Stimulated activated CD4-positive, alpha-beta T cell treated with anti-CD3 and anti-CD28 coated beads, Interleukin-4, amount 100 ng/mL, for 4 hours (primary cell): ENCODE data around the gene TOM1L1.

Source experiments
- DNase-seq, 2 experiments: peaks; one replicate each; pipeline ENCODE4 v3.0.0-alpha.2; 2020

TOM1L1 gene

DNA sequence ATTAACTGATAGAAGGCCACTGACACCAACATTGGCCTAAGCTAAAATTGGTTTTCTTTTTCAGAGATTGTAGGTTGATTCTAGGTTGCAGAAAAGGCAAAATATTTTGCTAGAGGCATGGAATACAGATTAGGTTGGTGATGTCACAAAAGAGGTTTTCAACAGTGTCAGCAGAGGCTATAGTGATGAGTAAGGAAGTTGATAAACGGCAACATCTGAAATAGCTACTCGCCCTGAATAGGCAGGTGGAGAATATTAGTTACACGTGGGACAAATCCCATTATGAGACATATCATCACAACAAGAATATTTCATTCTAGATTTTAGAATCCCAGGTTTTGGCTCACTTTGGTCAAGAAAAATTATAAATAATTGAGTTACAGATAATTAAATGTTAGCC, 1.5 kb upstream of the TOM1L1 start:
- no peak for DNase-seq

DNA sequence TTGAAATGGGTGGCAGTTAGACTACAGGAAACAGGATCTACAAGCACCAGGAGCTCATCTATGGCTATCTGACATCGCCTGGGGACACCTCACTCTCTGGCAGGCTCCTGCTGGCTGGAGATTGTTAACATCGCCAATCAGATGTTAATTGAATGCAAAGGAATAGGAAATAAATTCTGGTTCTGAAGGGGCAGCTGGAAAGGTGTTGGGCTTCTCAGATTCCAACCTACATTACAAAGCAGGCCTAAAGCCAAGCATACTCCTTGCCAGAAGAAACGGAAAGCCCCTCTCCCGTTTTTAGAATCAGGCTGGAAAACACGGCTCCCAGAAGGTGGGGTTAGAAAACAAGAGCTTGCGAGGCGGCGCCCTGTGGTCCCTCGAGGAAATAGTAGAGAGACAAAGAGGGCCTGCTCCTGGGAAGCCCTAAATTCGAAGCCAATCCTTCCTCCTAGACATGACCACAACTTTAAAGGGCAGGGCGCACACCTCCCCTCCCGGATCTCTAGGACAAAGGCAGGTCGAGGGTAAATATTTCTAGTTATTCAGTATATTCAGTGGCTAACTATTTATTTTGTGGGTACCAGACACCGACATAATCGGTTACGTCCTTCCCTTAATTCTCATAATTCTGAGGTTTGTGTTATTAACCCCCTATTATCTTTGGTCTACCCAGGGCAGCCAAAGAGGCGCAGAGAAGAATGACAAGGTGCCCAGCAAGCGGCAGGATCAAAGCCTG, 763 bp upstream of the TOM1L1 start:
- DNase-seq, result no peak

DNA sequence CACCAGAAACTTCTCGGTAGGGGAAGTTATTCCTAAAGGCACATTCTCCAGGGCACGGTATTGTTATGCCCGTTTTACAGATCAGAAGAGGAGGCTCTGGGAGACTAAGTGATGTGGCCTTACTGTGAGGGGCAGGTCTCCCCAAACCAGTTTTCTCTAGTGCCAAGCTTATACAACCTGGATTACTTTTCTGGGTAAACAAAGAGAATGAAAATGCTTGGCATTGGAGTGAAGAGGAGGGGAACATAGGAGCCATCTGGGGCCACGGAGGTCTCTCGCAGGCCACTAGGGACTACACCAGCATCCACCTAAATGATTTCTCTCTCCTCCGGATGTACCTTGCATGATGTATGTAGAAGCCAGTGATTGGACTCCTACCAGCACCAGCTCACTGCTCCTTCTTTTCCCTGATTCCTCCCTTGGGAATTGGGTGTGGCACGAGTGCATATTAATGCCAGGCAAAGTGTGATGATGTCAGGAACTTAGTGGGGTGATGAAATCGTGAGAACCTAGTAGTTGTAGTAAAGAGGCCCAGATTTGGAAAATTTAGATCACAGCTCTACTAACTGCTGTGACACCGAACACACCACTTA, 674 bp downstream of the TOM1L1 start:
- DNase-seq, result no peak

DNA sequence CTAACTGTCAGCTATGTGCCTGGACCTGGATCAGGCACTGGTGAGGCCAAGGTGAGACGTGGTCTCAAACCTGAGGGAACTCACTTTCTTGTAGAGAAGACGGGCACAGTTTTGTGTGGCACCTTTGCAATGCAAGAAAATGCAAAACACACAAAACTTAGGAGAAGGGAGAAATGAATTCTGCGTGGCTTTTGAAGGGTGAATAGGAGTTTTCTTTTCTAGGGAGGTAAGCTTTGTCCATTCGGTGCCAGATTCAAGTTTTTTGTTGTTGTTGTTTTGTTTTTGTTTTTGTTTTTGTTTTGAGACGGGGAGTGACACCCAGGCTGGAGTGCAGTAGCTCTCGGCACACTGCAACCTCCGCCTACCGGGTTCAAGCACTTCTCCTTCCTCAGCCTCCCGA, 1.4 kb downstream of the TOM1L1 start:
- no peak for DNase-seq

DNA sequence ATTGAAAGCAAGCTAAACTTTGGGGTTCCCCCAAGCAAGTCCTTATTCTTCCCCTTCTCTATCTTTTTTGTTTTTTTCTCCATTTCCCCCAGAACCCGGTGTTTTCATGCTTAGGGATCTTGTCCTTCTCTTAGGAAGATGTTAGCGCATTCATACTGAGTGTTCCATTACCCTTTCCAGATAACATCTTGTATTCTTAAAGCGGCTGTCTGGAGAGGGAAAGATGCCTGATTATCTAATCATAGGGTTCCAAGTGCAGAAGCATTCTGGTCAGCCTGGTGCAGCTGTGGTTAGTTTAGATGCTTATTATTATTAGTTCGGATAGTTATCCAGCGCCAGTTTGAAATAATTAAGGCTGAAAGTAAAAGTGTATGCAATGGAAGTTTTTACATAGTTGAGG, 2.0 kb downstream of the TOM1L1 start:
- no peak for DNase-seq

DNA sequence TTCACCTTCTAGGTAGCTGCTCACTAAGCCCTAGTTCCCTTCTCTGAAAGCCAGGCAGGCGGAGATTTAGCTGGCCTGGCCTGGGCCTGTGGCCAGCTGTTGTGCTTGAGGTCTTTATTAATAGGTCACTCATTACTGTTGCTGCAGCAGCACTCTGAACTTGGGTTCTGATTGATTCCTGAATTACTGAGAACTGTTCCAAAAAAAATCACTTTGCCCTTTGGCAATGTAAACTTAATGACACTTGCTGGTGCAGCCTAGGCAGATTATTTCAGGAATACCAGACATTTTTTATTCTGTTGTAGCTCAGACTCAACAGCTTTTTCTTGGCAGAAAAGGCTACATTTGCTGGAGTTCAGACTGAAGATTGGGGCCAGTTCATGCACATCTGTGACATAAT, 2.7 kb downstream of the TOM1L1 start:
- DNase-seq, result no peak

DNA sequence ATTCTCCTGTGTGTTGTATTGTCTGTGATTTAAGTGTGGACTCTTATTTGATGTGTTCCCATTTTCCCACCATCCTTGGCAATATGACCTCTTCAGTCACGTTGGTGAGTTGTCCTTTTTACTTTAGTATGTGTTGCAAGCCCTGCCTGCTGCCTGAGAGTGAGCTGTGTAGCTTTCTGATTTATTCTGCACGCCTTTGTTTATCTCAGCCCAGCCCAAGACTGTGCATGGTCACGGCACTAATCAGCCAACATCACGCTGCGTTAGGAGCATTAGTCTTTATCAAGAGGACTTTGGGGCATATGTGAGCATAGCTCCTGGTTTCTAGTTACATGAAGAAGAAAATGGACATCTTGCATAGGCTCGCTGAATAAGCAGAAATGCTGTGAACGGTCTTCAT, 6.0 kb downstream of the TOM1L1 start:
- no peak for DNase-seq

DNA sequence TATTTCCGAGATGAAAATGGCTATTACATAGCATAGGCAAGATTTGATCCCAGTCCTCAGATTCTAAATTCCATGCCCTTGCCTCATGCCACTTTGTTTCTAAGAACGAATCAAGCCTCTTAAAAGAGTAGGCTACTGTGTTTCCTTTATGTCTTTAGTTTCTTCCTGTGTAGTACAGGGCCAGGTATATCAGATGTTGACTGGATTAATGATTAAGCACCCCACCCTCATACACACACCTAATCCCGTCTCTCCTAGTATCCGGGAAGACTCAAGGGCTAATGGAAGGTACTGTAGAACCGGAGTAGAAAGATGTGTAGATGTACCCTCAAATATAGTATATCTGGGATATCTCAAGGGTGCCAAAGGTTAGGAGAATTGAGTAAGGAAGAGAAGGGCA, 6.7 kb downstream of the TOM1L1 start:
- DNase-seq, result no peak

DNA sequence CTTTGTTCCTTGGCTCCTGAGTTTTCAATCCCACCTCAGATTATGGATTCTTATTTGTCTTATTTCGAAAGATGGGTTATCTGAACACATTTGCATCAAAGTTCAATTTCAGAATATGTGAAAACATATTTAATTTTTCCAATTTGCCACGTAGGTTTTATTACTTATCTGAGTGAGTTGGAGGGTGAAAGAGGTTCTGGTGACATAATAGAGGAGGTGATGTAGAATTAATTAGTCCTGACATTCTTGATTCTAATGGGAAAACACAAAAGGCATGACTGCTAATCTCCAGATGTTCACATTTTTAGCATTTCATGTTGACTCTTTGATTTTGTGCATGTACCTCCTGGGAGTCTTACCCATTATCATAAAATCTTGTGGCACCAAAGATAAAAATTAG, 9.1 kb downstream of the TOM1L1 start:
- DNase-seq, result no peak

DNA sequence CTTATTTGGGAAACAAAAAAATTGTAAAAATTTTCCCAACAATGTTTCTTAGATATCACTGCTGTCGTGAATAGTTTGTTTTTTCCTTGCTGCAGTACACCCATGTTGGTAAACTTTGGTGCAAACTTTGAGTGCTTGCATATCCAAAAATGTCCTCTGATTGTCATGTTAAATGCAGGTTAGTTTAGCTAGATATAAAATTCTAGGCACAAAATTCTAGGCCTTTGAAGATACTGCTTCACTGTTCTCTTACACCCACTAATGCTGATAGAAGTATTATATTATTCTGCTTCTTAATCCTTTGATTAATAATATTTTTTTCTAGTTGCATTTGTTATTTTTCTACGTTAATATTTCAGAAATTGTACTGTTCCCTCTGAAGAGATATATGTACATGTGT, 16.1 kb downstream of the TOM1L1 start:
- DNase-seq, result no peak

DNA sequence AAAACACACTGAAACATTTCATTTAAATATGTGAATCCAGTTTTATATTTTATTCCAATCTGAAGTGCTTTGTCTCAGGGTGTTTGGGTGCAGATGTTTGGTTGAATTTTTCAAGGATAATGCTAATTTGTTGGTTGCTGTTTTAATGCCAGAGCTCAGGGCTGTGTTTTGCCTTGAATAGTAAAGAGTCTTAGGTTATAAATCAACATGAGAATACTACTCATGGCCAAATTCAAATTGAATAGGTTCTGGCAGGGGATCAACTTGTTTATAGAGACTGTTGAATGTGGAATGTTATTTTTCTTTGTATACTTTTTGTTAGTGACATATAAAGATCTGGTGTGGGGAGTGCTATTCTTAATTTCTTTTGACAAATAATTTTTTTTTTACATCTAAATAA, 18.8 kb downstream of the TOM1L1 start:
- no peak for DNase-seq

DNA sequence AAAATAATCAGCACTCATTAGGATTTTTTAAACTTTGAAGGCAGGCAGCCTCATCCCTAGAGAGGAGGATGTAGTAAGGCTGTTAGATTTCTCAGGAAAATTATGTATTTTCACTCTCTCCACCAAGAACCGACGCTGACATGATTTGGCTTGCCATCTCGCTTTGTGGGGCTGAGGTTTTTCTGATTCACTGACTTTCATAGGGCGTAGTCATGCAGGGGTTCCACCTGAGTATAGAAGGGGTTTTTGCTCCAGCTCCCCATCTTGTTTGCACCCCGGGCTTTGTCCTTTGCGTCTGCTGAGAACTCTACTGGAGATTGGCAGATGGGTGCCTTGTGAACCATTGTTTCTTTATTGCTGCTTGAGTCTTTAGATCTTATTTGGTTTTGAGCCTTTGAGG, 20.2 kb downstream of the TOM1L1 start:
- no peak for DNase-seq

DNA sequence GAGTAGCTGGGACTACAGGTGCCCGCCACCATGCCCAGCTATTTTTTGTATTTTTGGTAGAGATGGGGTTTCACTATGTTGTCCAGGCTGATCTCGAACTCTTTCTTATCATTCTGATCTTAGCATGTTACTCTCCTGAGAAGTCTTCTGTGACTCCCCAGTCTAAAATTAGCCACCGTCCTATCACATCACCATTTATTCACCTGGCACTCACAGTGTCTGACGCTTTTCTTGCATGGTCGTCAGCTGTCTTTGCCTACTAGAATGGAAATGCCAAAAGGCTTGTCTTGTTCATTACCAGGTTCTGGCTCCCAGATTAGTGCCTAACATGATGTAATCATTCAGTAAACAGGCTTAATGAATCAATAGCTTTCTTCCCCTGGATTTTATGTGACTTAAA, 23.8 kb downstream of the TOM1L1 start:
- DNase-seq, result no peak

DNA sequence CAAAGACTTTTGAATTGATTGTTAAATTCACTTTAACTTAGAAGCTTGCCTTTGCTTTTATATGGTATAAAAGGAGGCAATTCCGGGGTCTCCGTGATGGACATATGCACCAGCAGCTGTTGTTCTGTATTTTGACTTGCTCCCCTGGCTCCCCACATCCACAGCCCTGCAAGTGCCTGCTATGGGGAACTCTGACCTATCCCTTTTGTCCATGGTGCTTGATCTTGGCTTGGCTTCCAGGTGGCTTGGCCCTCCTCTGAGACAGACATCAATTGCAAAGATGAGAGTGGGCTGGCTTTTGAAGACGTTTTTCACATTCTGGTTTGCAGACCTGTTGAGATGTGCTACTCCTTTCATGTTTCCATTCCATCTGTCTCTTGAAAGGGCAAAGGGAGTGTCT, 26.9 kb downstream of the TOM1L1 start:
- no peak for DNase-seq

DNA sequence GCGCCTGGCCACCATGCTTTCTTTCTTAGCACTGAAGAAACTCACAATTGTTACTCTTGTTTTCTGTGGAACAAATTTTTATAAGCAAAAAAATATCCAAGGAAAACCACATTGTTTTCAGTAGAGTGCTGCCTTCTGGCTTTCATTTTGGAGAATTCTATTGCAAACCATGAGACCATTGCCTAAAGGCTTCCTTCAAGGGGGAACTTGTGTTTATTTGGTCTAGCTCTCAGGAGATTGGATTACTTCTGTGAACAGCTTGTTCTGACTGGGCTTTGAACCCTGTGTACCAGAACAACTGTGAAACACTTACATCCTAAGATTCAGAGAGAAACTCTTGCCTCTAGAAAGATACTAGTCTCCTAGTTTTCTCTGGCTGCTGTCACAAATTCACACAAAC, 32.1 kb downstream of the TOM1L1 start:
- no peak for DNase-seq

DNA sequence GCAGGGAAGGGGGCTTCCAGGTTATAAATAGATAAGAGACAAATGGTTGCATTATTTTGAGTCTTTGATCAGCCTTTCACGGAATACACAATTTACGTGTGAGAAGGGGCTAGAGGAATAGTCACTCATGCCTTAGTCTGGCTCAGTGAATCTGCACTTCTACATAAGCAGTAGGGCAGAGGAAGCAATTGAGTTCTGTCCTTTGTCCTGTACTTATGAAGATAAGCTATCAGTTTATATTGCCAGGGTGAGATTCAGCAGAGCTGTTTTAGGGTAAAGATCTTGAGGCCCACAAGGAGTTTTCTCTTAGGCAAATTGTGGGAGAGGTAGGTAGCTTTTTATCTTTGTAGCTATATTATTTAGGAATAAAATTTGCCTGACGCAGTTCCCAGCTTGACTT, 33.3 kb downstream of the TOM1L1 start:
- no peak for DNase-seq

DNA sequence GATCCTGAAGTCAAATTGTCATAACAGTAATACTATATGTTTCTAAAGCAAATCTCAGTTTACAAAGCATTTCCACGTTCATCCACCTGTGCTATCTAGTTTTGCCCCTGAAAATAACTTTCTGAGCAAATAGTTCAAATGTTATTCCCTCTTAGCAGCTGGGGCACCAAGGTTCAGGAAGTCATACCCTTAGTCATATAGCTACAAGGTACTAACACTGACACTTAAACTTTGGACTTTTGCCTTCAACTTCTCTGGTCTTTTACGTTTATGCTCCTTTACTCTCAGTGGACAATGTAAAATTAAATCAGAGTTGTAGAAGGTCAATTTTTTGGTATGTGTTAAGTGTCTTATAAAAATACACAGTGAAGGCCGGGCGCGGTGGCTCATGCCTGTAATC, 34.8 kb downstream of the TOM1L1 start:
- DNase-seq, result no peak

DNA sequence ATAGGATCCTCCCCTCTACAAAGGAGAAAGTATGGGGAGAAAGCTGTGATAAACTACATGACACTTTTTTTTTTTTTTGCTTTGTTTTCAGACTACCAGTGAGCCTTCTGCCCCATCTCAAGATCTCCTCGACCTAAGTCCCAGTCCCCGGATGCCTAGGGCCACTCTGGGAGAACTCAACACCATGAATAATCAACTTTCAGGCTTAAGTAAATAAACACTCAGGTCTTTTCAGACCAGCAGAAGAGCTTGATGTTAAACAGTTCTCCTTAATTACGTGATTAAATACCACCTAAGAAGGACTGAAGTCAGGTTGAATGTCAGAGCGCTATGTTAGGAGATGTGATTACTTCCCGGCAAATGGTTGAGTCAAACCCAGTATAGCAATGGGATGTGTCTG, 36.4 kb downstream of the TOM1L1 start:
- DNase-seq, result no peak

DNA sequence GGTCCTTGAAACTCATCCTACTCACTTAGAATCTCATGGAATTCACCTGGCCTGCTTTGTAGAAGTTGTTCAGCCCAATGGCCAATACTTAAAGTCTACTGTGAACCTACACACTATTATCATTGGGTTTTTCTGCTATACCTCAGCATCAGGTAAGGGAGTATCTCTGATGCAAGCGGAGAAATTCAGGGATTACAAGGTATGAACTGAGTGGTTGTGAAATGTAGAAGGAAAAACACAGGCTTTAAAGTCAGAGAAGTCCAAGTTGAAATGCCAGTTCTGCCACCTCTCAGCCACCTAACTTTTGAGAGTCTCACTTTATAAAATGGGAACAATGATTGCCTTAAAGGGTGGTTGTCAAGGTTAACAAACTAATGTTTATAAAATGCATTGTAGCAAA, 36.8 kb downstream of the TOM1L1 start:
- DNase-seq, result no peak

DNA sequence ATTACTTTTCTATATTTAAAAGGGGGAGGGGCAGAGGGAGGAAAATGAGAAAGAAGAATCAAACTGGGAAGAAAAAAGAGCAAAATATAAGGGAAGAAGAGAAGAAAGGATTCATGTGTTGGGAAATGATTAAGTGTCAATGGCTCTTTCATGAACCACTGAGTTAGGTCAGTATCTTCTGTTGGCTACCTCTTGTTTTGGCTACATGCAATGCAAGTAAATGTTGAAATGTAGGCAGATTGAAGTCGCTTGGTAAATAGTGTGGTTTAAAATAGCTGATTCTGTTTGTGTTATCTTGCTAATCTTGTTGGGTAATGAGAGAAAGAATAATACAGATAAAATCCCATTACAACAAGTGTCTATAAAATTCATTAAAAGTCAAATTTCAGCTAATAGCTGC, 40.6 kb downstream of the TOM1L1 start:
- no peak for DNase-seq

DNA sequence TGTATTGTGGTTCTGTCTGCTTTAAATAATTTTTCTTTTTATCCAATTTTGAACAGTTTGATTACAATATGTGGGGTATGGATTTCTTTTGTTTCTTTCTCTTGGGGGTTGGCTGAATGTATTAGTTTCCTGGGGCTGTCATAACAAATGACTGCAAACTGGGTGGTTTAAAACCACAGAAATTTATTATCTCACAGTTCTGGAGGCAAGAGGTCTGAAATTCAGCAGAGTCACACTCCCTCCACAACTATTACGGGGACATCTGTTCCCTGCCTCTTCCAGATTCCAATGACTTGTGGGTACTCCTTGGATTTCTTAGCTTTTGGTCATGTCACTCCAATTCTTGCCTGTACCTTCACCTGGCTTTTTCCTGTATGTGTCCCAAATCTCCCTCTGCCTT, 44.1 kb downstream of the TOM1L1 start:
- no peak for DNase-seq

DNA sequence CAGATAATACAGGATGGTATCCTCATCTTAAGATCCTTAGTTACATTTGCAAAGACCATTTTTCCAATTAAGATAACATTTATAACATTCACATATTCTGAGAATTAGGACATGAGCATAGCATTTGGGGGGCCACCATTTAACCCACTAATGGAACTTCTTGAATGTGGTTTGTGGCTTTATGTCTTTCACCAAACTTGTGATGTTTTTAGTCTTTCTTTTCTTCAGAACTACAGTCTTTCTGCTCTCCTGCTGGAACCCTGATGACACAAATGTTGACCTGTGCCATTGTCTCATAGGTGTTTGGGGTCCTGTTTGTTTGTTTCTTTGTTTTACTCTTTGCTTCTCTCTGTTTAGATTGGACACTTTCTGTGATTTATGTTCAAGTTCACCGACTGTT, 44.6 kb downstream of the TOM1L1 start:
- DNase-seq, result no peak

DNA sequence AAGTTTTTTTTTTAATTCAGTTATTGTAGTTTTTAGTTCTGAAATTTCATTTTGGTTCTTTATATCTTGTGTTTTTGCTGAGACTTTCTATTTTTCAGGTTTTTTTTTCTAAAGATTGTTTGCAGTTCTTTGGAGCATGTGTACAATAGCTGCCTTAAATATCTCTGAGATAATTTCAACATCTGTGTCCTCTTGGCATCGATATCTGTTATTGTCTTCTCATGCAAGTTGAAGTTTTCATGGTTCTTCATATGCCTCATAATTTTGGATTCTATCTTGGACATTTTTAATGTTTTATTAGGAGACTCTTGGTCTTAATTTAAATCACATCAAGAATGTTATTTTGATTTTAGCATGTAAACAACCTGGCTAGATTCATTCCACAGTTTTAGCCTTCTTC, 45.0 kb downstream of the TOM1L1 start:
- no peak for DNase-seq

DNA sequence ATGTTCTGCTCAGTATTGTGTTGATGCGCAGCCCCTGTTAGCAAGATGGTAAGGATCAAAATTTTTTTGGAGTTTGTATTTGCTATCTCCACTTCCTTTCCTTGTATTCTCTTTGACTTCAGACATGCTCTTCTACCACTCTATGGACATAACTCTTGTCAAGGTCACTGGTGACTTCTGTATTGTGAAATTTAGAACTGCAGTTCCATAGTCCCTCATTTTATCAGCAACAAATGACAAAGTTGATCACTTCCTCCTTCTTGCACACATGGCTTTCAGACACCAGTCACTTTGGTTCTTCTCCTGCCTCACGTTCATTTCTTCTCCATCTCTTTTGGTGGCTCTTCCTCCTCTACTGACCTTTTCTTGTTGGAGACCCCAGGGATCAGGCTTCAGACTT, 46.7 kb downstream of the TOM1L1 start:
- DNase-seq, result no peak

DNA sequence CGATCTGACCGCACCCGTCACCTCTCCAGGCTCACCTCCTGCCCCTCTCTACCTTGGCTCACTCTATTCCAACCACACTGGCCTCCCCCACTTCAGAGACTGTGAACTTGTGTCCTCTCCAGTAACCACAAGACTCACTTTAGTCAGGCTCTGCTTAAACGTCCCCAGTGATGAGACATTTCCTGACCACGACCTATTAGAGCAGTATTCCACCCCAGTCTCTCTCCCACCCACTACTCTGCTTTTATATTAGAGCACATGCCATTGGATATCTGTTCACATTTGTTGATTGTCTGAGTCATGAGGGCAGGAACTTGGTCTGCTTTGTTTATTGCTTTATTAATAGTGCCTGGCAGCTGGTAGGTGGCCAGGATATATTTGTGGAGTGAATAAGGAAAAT, 47.7 kb downstream of the TOM1L1 start:
- DNase-seq, result no peak
